Stimulated activated naive CD8-positive, alpha-beta T cell treated with anti-CD3 and anti-CD28 coated beads, Interleukin-15, amount 100 ng/mL, for 72 hours (primary cell): ENCODE measurements around the gene FAM204A.

Experiments
- ATAC-seq: fragments of 150-1000 bp; cut with Tn5 transposase; 2 replicates; pipeline ENCODE4 v1.10.0; 2021; ENCODE audit warnings: mild to moderate bottlenecking, moderate library complexity
- DNase-seq, 2 donors: peaks; one replicate each; pipeline ENCODE4 v3.0.0; 2021 to 2022
- H3K27ac Mint-ChIP-seq, 2 donors: one replicate each; pipeline ENCODE4 v1.8.0; 2022; ENCODE audit warnings: mild to moderate bottlenecking in 2 of 2, mixed read lengths in 2 of 2, moderate library complexity in 2 of 2
- H3K27me3 Mint-ChIP-seq: one replicate; pipeline ENCODE4 v1.8.0; 2022; ENCODE audit warnings: mixed read lengths
- H3K4me1 Mint-ChIP-seq: one replicate; pipeline ENCODE4 v1.8.0; 2022; ENCODE audit warnings: mild to moderate bottlenecking, mixed read lengths
- H3K4me3 Mint-ChIP-seq, 2 donors: one replicate each; pipeline ENCODE4 v1.8.0; 2022; ENCODE audit warnings: mild to moderate bottlenecking in 2 of 2, mixed read lengths in 2 of 2, moderate library complexity in 1 of 2
- H3K9me3 Mint-ChIP-seq, 2 donors: one replicate each; pipeline ENCODE4 v1.8.0; 2022; ENCODE audit warnings: mixed read lengths in 2 of 2

FAM204A gene

GRCh38 chr10:118307859-118308258 is 34.3 kb downstream of the FAM204A start:
- no peak overlapping the region for H3K27ac Mint-ChIP-seq
- H3K4me1 Mint-ChIP-seq: no peaks in the 10 kb centered on the region
- no peaks in the 10 kb centered on the region for H3K27me3 Mint-ChIP-seq
- H3K4me3 Mint-ChIP-seq: no peak overlapping the region
- H3K9me3 Mint-ChIP-seq: no peaks in the 10 kb centered on the region
- DNase-seq (no peak), ATAC-seq (no peak)

GRCh38 chr10:118307220-118307619 is 34.9 kb downstream of the FAM204A start:
- Mint-ChIP-seq H3K4me1 (no peaks in the 10 kb centered on the region), H3K27ac (no peak overlapping the region), H3K4me3 (no peak overlapping the region), H3K9me3 (no peaks in the 10 kb centered on the region), H3K27me3 (no peaks in the 10 kb centered on the region)
- no peak for ATAC-seq
- DNase-seq: no peak

- Mint-ChIP-seq H3K9me3 (no peaks in the 10 kb centered on the region), H3K4me1 (no peaks in the 10 kb centered on the region)
Measured at GRCh38 chr10:118305730-118306129, 36.4 kb downstream of the FAM204A start.

GRCh38 chr10:118304521-118304920 is 37.6 kb downstream of the FAM204A start:
- Mint-ChIP-seq H3K9me3 (no peaks in the 10 kb centered on the region), H3K4me3 (no peak overlapping the region), H3K27ac (no peak overlapping the region), H3K4me1 (no peaks in the 10 kb centered on the region), H3K27me3 (no peaks in the 10 kb centered on the region)
- no peak for ATAC-seq
- no peak for DNase-seq

More at GRCh38 chr10:118305730-118306129, 36.4 kb downstream of the FAM204A start:
- no peak overlapping the region for H3K4me3 Mint-ChIP-seq
- no peaks in the 10 kb centered on the region for H3K27me3 Mint-ChIP-seq
- DNase-seq (no peak), ATAC-seq (no peak)
- no peak overlapping the region for H3K27ac Mint-ChIP-seq

GRCh38 chr10:118301211-118301610 is 40.9 kb downstream of the FAM204A start:
- Mint-ChIP-seq H3K9me3 (no peaks in the 10 kb centered on the region), H3K4me1 (no peaks in the 10 kb centered on the region), H3K4me3 (no peak overlapping the region), H3K27me3 (no peaks in the 10 kb centered on the region), H3K27ac (no peak overlapping the region)
- ATAC-seq: no peak
- DNase-seq: no peak

GRCh38 chr10:118300320-118300719 is 41.8 kb downstream of the FAM204A start:
- H3K9me3 Mint-ChIP-seq: no peaks in the 10 kb centered on the region
- H3K4me3 Mint-ChIP-seq: no peak overlapping the region
- H3K27me3 Mint-ChIP-seq: no peaks in the 10 kb centered on the region
- no peak for DNase-seq
- H3K4me1 Mint-ChIP-seq: no peaks in the 10 kb centered on the region
- H3K27ac Mint-ChIP-seq: no peak overlapping the region
- ATAC-seq: no peak

- no peak for ATAC-seq
- Mint-ChIP-seq H3K4me3 (no peak overlapping the region), H3K27me3 (no peaks in the 10 kb centered on the region), H3K4me1 (no peaks in the 10 kb centered on the region), H3K9me3 (no peaks in the 10 kb centered on the region), H3K27ac (no peak overlapping the region)
- no peak for DNase-seq
Measured at GRCh38 chr10:118298787-118299186, 43.3 kb downstream of the FAM204A start.

- Mint-ChIP-seq H3K27ac (no peak overlapping the region), H3K4me1 (no peaks in the 10 kb centered on the region), H3K9me3 (no peaks in the 10 kb centered on the region), H3K4me3 (no peak overlapping the region), H3K27me3 (peaks cover 41% of the 10 kb centered on the region)
- ATAC-seq (no peak), DNase-seq (no peak)
Measured at GRCh38 chr10:118291122-118291521, 51.0 kb downstream of the FAM204A start.

- no peaks in the 10 kb centered on the region for H3K4me1 Mint-ChIP-seq
- peaks cover 44% of the 10 kb centered on the region for H3K27me3 Mint-ChIP-seq
- H3K9me3 Mint-ChIP-seq: no peaks in the 10 kb centered on the region
- no peak overlapping the region for H3K4me3 Mint-ChIP-seq
- H3K27ac Mint-ChIP-seq: no peak overlapping the region
- ATAC-seq: no peak
- DNase-seq: no peak
Measured at GRCh38 chr10:118290471-118290995, 51.6 kb downstream of the FAM204A start.

- no peak for ATAC-seq
- H3K27ac Mint-ChIP-seq: no peak overlapping the region
- no peak for DNase-seq
- H3K9me3 Mint-ChIP-seq: peaks cover 4 to 7% of the 10 kb centered on the region in 2 donors
- peaks cover 56% of the 10 kb centered on the region for H3K27me3 Mint-ChIP-seq
- H3K4me1 Mint-ChIP-seq: no peaks in the 10 kb centered on the region
- no peak overlapping the region for H3K4me3 Mint-ChIP-seq
Measured at GRCh38 chr10:118287076-118287806, 54.9 kb downstream of the FAM204A start.

GRCh38 chr10:118286051-118286838 is 55.9 kb downstream of the FAM204A start:
- peaks cover 4 to 7% of the 10 kb centered on the region in 2 donors for H3K9me3 Mint-ChIP-seq
- no peak overlapping the region for H3K4me3 Mint-ChIP-seq
- DNase-seq (no peak), ATAC-seq (no peak)
- H3K4me1 Mint-ChIP-seq: no peaks in the 10 kb centered on the region
- H3K27ac Mint-ChIP-seq: no peak overlapping the region
- H3K27me3 Mint-ChIP-seq: peaks cover 53% of the 10 kb centered on the region

- peaks cover 37% of the 10 kb centered on the region for H3K27me3 Mint-ChIP-seq
- DNase-seq (no peak), ATAC-seq (no peak)
- no peak overlapping the region for H3K27ac Mint-ChIP-seq
- peaks cover 13% of the 10 kb centered on the region in 2 donors for H3K9me3 Mint-ChIP-seq
- H3K4me1 Mint-ChIP-seq: no peaks in the 10 kb centered on the region
- H3K4me3 Mint-ChIP-seq: no peak overlapping the region
Measured at GRCh38 chr10:118282670-118283069, 59.5 kb downstream of the FAM204A start.

GRCh38 chr10:118278649-118279048 is 63.5 kb downstream of the FAM204A start:
- H3K9me3 Mint-ChIP-seq: peaks cover 13 to 20% of the 10 kb centered on the region in 2 donors
- H3K27me3 Mint-ChIP-seq: peaks cover 12% of the 10 kb centered on the region
- no peaks in the 10 kb centered on the region for H3K4me1 Mint-ChIP-seq
- H3K4me3 Mint-ChIP-seq: no peak overlapping the region
- no peak for DNase-seq
- no peak for ATAC-seq
- no peak overlapping the region for H3K27ac Mint-ChIP-seq

GRCh38 chr10:118277871-118278270 is 64.3 kb downstream of the FAM204A start:
- Mint-ChIP-seq H3K27me3 (peaks cover 4% of the 10 kb centered on the region), H3K4me3 (no peak overlapping the region), H3K9me3 (peaks cover 11 to 17% of the 10 kb centered on the region in 2 donors), H3K4me1 (no peaks in the 10 kb centered on the region), H3K27ac (no peak overlapping the region)
- no peak for ATAC-seq
- DNase-seq: no peak

- ATAC-seq: no peak
Measured at GRCh38 chr10:118276727-118277126, 65.4 kb downstream of the FAM204A start.

GRCh38 chr10:118276204-118276603 is 65.9 kb downstream of the FAM204A start:
- no peak for ATAC-seq
- Mint-ChIP-seq H3K4me1 (no peaks in the 10 kb centered on the region), H3K27me3 (peaks cover 13% of the 10 kb centered on the region), H3K27ac (no peak overlapping the region), H3K9me3 (peaks cover 9 to 13% of the 10 kb centered on the region in 2 donors), H3K4me3 (no peak overlapping the region)
- no peak for DNase-seq

More at GRCh38 chr10:118276727-118277126, 65.4 kb downstream of the FAM204A start:
- H3K4me1 Mint-ChIP-seq: no peaks in the 10 kb centered on the region
- H3K4me3 Mint-ChIP-seq: no peak overlapping the region
- H3K9me3 Mint-ChIP-seq: peaks cover 9 to 13% of the 10 kb centered on the region in 2 donors
- no peak for DNase-seq
- no peak overlapping the region for H3K27ac Mint-ChIP-seq
- H3K27me3 Mint-ChIP-seq: peaks cover 8% of the 10 kb centered on the region
